ENCODE results near the gene TNFSF15.
"Not testable (repeated sequence)": the region's sequence is repeated elsewhere in the genome, so short reads cannot be mapped to it uniquely, and the experiment has no call there.

The TNFSF15 gene

DNA sequence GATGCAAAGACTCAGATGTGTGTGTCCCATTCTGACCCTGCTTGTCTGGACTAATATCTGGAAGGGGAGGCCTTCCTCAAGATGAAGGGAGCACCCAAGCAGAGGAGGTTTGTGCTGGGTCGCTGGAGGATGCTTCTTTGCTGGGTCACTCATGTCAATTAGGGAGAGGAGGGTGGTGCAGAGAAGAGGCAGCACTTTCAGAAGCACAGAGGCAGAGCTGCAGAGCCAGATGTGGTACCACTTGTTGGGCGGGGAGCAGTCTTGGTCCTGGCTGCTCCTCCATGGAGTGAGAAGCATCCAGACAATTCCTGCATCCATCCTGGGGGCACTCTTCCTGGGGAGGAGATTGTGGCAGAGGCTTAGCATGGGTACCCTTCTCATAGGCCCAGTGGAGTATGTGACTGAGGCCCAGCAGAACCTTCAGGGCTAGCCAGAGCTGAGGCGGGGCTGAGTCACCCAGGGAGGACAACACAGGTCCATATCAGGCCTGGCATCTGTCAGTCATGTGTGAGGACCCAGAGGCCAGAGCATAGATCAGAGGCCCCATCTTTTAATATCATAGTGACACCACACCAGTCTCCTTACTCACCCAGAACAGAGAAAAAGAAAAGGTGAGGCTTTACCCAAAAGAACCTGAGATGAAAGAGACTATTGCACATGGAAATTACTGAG lies 59.8 kb downstream of the TNFSF15 start:
- DNase-seq = no peak

DNA sequence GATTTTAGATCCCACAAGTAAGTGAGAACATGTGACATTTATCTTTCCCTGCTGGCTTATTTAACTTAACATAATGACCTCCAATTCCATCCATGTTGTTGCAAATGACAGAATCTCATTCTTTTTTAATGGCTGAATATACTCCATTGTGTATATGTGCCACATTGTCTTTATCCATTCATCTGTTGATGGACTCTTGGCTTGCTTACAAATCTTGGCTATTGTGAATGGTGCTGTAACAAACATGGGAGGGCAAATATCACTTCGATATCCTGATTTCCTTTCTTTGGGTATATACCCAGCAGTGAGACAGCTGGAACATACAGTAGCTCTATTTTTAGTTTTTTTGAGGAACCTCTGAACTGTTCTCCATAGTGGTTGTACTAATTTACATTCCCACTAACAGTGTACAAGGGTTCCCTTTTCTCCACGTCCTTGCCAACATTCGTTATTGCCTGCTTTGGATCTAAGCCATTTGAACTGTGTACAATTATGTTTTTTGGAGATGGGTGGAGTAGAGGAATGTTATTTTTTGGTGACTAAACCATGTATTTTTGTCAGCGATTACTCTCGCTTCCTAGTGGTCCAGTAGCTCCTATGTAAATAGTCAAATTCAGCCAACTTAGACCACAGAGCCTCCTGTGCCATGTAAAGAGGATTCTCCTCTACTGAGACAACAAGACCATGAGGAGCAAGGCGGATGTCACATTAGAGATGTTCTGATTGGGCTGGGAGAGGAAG lies 60.6 kb downstream of the TNFSF15 start:
- peak; percentile 17 for DNase-seq

- no peak for DNase-seq
These were observed 62.4 kb downstream of the TNFSF15 start for GRCh38 chr9:114743446-114743845.

DNA sequence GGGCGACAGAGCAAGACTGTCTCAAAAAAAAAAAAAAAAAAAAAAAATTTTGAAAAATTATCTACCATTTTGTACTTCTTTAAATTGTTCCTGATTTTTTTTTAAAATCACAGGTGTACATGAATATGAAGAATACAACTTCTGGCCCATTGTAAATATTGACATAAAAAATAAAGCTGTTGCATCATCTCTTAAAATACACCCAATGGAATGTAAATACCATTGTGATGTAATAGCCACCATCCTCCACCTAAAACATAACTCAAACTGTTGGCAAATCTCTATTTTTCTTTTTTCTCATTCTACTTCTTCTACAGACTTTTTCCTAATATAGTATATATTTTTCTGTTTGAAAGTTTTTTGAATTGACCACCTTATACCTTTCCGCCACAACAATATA lies 62.9 kb downstream of the TNFSF15 start:
- DNase-seq = no peak

- not testable (repeated sequence) for DNase-seq
These were observed 64.3 kb downstream of the TNFSF15 start for GRCh38 chr9:114741521-114741920.

GRCh38 chr9:114738581-114739316 lies 67.1 kb downstream of the TNFSF15 start:
- peak; percentile 85 for DNase-seq

GRCh38 chr9:114737847-114738246 lies 68.0 kb downstream of the TNFSF15 start:
- no peak for DNase-seq

DNA sequence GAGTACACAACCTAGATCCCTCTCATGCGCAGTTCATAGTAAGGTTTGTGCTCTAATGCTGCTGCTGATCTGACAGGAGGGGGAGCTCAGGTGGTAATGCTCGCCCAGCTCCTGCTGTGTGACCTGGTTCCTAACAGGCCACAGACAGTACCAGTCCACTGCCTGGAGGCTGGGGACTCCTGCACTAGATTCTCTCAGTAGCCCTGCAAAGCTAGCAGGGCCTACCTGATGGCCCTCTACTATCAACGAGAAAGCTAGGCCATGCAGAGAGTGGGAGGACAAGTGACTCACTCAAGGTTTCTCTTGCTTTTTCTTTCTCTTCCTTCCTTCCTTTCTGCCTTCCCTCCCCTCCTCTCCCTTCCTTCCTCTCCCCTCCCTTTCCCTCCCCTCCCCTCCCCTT lies 68.7 kb downstream of the TNFSF15 start:
- no peak for DNase-seq

- DNase-seq = peak; percentile 29
These were observed 70.1 kb downstream of the TNFSF15 start for GRCh38 chr9:114735704-114736103.

DNA sequence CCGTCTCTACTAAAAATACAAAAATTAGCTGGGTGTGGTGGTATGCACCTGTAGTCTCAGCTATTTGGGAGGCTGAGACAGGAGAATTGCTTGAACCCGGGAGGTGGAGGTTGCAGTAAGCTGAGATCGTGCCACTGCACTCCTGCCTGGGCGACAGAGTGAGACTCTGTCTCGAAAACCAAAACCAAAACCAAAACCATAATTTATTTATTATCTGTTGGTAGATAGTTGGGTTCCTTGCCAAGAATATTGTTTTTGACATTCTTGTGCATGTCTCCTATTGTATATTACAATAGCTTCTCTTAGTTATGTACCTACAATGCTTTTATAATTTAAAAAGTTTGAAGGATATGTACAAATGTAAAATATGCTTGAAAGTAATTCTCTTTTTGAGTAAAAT lies 70.7 kb downstream of the TNFSF15 start:
- not testable (repeated sequence) for DNase-seq
